Measurements from ENCODE around the gene MAT2A.
"Not testable (repeated sequence)": the region's sequence is repeated elsewhere in the genome, so short reads cannot be mapped to it uniquely, and the experiment has no call there.

The MAT2A gene

DNA sequence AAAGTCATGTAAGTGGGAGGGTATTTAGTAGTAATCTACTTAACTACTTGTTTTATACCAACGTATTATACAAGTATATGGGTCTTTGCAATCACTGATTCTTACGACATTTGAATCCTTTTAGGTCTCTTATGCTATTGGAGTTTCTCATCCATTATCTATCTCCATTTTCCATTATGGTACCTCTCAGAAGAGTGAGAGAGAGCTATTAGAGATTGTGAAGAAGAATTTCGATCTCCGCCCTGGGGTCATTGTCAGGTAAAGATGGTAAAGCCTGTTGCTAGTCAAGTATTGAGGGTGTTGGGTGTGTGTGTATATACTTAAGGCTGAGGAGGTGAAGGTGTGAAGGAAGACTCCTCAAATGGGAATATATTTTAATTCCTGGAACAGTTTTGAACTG, 3.8 kb downstream of the MAT2A start:
- Histone ChIP-seq H3K27me3 (ENCODE audit: control insufficient read depth, insufficient read depth, low read length) (no peaks in the 10 kb centered on the region), H3K9me3 (ENCODE audit: control insufficient read depth, low read length) (no peaks in the 10 kb centered on the region), H3K4me1 (ENCODE audit: control insufficient read depth, insufficient read depth, low read length) (peaks cover 18% of the 10 kb centered on the region), H3K9ac (ENCODE audit: low read length) (no peak overlapping the region), H3K36me3 (ENCODE audit: control insufficient read depth, insufficient read depth, low read length) (peaks cover 18% of the 10 kb centered on the region), H3K4me3 (ENCODE audit: low read length) (no peak overlapping the region)

- not testable (repeated sequence) for H3K9ac ChIP-seq (ENCODE audit: low read length); H3K27me3 ChIP-seq (ENCODE audit: control insufficient read depth, insufficient read depth, low read length); H3K9me3 ChIP-seq (ENCODE audit: control insufficient read depth, low read length); H3K4me3 ChIP-seq (ENCODE audit: low read length)
- H3K36me3 ChIP-seq (ENCODE audit: control insufficient read depth, insufficient read depth, low read length), result peaks cover 18% of the 10 kb centered on the region
- peaks cover 17% of the 10 kb centered on the region for H3K4me1 ChIP-seq (ENCODE audit: control insufficient read depth, insufficient read depth, low read length)
These were observed 5.3 kb downstream of the MAT2A start for GRCh38 chr2:85544254-85544691.

- H3K4me1 ChIP-seq (ENCODE audit: control insufficient read depth, insufficient read depth, low read length), result peaks cover 17% of the 10 kb centered on the region
- H3K9me3 ChIP-seq (ENCODE audit: control insufficient read depth, low read length); H3K27me3 ChIP-seq (ENCODE audit: control insufficient read depth, insufficient read depth, low read length); H3K4me3 ChIP-seq (ENCODE audit: low read length); H3K9ac ChIP-seq (ENCODE audit: low read length): not testable (repeated sequence)
- H3K36me3 ChIP-seq (ENCODE audit: control insufficient read depth, insufficient read depth, low read length), result peaks cover 18% of the 10 kb centered on the region
These were observed 6.2 kb downstream of the MAT2A start for GRCh38 chr2:85544915-85545779.

DNA sequence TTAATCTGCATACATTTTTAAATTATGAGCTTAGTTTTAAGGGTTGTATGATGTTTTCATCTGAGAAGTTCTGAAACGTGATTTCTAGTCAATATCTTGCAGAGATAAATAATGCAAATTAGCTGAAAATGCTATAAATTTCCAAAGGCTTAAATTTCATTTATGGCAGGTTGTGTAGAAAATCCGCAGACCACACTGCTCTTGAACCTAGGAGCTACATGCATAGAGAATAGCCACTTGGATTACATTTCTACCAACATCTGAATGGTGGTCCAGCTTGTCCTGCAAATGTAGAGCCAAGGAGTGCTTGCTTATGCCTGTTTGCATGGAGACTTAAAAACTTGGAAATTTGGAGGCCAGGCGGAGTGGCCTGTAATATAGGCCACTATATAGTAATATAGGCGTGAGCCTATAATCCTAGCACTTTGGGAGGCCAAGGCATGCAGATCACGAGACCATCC, 6.8 kb downstream of the MAT2A start:
- no peak overlapping the region for H3K4me3 ChIP-seq (ENCODE audit: low read length)
- H3K36me3 ChIP-seq (ENCODE audit: control insufficient read depth, insufficient read depth, low read length), result peaks cover 18% of the 10 kb centered on the region
- peaks cover 17% of the 10 kb centered on the region for H3K4me1 ChIP-seq (ENCODE audit: control insufficient read depth, insufficient read depth, low read length)
- H3K27me3 ChIP-seq (ENCODE audit: control insufficient read depth, insufficient read depth, low read length), result no peaks in the 10 kb centered on the region
- no peaks in the 10 kb centered on the region for H3K9me3 ChIP-seq (ENCODE audit: control insufficient read depth, low read length)
- H3K9ac ChIP-seq (ENCODE audit: low read length), result no peak overlapping the region

- H3K9ac ChIP-seq (ENCODE audit: low read length), result no peak overlapping the region
These were observed 8.3 kb downstream of the MAT2A start for GRCh38 chr2:85547089-85547858.

DNA sequence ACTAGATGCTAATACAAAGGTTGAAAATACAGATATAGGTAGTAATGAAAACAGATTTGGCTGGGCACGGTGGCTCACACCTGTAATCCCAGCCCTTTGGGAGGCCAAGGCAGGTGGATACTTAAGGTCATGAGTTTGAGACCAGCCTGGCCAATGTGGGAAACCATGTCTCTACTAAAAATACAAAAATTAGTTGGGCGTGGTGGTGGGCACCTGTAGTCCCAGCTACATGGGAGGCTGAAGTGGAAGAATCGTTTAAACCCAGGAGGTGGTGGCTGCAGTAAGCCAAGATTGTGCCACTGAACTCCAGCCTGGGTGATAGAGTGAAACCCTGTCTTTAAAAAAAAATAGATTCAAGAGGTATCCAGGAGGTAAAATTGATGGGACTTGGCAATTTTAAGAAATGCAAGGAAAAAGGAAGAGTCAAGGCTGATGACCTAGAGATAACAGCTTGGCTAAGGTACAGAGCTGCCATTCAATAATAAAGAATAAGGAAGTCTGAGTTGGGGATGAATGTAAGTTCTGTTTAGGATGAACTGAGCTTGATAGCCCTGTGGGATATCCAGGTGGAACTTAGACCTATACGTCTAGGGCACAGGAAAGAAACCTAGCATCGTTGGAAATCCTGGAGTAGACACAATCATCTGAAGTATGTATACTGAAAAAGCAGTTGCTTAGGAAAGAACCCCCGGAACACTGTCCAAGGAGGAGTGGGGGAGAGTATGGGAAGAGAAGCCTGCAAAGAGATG, 9.1 kb downstream of the MAT2A start:
- H3K9ac ChIP-seq (ENCODE audit: low read length), result no peak overlapping the region
- H3K9me3 ChIP-seq (ENCODE audit: control insufficient read depth, low read length), result no peaks in the 10 kb centered on the region
- no peaks in the 10 kb centered on the region for H3K27me3 ChIP-seq (ENCODE audit: control insufficient read depth, insufficient read depth, low read length)
- H3K36me3 ChIP-seq (ENCODE audit: control insufficient read depth, insufficient read depth, low read length), result peaks cover 15% of the 10 kb centered on the region
- H3K4me3 ChIP-seq (ENCODE audit: low read length), result no peak overlapping the region
- peaks cover 15% of the 10 kb centered on the region for H3K4me1 ChIP-seq (ENCODE audit: control insufficient read depth, insufficient read depth, low read length)

More at GRCh38 chr2:85547089-85547858, 8.3 kb downstream of the MAT2A start:
- Histone ChIP-seq H3K27me3 (ENCODE audit: control insufficient read depth, insufficient read depth, low read length) (no peaks in the 10 kb centered on the region), H3K4me3 (ENCODE audit: low read length) (no peak overlapping the region), H3K36me3 (ENCODE audit: control insufficient read depth, insufficient read depth, low read length) (peaks cover 17% of the 10 kb centered on the region), H3K4me1 (ENCODE audit: control insufficient read depth, insufficient read depth, low read length) (peaks cover 19% of the 10 kb centered on the region), H3K9me3 (ENCODE audit: control insufficient read depth, low read length) (no peaks in the 10 kb centered on the region)

DNA sequence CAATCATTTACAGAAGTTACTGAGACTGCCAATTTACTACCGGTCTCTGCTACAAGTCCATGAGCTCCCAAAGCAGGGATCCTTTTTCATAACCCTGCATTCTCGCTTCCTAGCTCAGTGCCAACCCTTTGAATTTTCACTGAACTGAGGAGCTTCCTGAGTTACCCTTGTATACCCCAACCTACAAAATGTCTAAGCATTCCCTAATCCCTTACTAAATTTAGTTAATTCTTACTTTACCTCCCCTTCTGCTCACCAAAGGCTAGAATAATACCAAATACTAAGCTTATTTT, 9.6 kb downstream of the MAT2A start:
- H3K27me3 ChIP-seq (ENCODE audit: control insufficient read depth, insufficient read depth, low read length), result no peaks in the 10 kb centered on the region
- H3K4me3 ChIP-seq (ENCODE audit: low read length), result no peak overlapping the region
- no peak overlapping the region for H3K9ac ChIP-seq (ENCODE audit: low read length)
- H3K4me1 ChIP-seq (ENCODE audit: control insufficient read depth, insufficient read depth, low read length), result peaks cover 9% of the 10 kb centered on the region
- peaks cover 15% of the 10 kb centered on the region for H3K36me3 ChIP-seq (ENCODE audit: control insufficient read depth, insufficient read depth, low read length)
- no peaks in the 10 kb centered on the region for H3K9me3 ChIP-seq (ENCODE audit: control insufficient read depth, low read length)

DNA sequence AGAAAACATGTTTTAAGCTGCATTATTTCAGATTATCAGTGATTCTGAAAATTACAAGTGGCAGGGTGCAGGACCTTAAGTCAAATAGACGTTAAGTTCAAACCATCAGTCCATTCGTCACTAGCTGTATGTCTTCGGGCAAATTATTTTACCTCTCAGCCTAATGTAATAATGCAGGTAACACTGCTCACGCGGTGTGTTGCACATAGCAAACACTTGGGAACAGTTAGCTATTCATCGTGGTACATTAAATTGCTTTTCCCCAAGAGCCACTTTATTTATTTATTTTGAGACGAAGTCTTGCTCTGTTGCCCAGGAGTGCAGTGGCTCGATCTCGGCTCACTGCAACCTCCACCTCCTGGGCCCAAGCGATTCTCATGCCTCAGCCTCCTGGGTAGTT, 10.1 kb downstream of the MAT2A start:
- Histone ChIP-seq H3K9me3 (ENCODE audit: control insufficient read depth, low read length) (no peaks in the 10 kb centered on the region), H3K4me3 (ENCODE audit: low read length) (no peak overlapping the region), H3K9ac (ENCODE audit: low read length) (no peak overlapping the region), H3K36me3 (ENCODE audit: control insufficient read depth, insufficient read depth, low read length) (peaks cover 17% of the 10 kb centered on the region), H3K4me1 (ENCODE audit: control insufficient read depth, insufficient read depth, low read length) (peaks cover 9% of the 10 kb centered on the region), H3K27me3 (ENCODE audit: control insufficient read depth, insufficient read depth, low read length) (no peaks in the 10 kb centered on the region)

DNA sequence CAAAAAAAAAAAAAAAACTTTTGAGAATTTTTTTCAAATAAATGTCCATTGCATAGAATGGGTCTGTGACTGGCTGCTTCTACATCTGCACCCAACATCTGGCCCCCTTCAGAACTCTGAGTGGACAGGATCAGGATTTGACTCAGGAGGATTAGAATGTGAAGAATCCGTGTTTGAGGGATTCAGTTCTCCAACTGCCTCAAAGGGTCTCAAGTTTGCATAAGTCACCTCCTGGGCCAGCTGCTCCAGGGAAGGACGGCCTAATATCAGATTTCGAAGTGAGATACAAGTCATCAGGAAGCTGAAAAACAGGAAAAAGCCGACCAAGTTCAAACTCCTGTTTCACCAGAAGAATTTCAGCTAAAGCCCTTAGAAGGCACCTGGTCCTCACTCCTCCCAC, 10.9 kb downstream of the MAT2A start:
- no peaks in the 10 kb centered on the region for H3K27me3 ChIP-seq (ENCODE audit: control insufficient read depth, insufficient read depth, low read length)
- H3K4me3 ChIP-seq (ENCODE audit: low read length), result no peak overlapping the region
- no peak overlapping the region for H3K9ac ChIP-seq (ENCODE audit: low read length)
- H3K4me1 ChIP-seq (ENCODE audit: control insufficient read depth, insufficient read depth, low read length), result peaks cover 9% of the 10 kb centered on the region
- peaks cover 19% of the 10 kb centered on the region for H3K36me3 ChIP-seq (ENCODE audit: control insufficient read depth, insufficient read depth, low read length)
- H3K9me3 ChIP-seq (ENCODE audit: control insufficient read depth, low read length), result no peaks in the 10 kb centered on the region

DNA sequence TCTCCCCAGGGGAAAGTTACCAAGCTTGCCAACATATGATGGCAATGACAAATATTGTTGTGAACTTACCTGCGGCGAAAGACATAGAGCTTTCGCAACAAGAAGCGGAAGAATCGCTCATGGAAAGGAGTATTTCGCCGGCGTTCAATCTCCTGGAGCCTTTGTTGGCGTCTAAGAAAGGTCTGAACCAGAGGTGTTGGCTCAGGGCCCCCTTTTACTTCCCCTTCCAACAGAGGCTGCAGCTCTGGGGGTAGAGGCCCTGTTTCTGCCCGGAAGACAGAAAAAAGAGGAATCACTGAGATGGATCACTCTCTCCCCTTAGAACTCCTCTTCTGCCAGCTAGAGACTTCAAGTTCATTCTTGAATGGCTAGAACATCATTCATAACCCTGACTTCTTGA, 11.5 kb downstream of the MAT2A start:
- Histone ChIP-seq H3K9me3 (ENCODE audit: control insufficient read depth, low read length) (no peaks in the 10 kb centered on the region), H3K9ac (ENCODE audit: low read length) (no peak overlapping the region), H3K36me3 (ENCODE audit: control insufficient read depth, insufficient read depth, low read length) (peaks cover 16% of the 10 kb centered on the region), H3K27me3 (ENCODE audit: control insufficient read depth, insufficient read depth, low read length) (no peaks in the 10 kb centered on the region), H3K4me1 (ENCODE audit: control insufficient read depth, insufficient read depth, low read length) (peaks cover 9% of the 10 kb centered on the region), H3K4me3 (ENCODE audit: low read length) (no peak overlapping the region)

- peaks cover 17% of the 10 kb centered on the region for H3K36me3 ChIP-seq (ENCODE audit: control insufficient read depth, insufficient read depth, low read length)
- H3K9ac ChIP-seq (ENCODE audit: low read length), result no peak overlapping the region
- H3K27me3 ChIP-seq (ENCODE audit: control insufficient read depth, insufficient read depth, low read length), result no peaks in the 10 kb centered on the region
These were observed 13.0 kb downstream of the MAT2A start for GRCh38 chr2:85551698-85552678.

More at GRCh38 chr2:85551698-85552678, 13.0 kb downstream of the MAT2A start:
- peaks cover 9% of the 10 kb centered on the region for H3K4me1 ChIP-seq (ENCODE audit: control insufficient read depth, insufficient read depth, low read length)
- no peaks in the 10 kb centered on the region for H3K9me3 ChIP-seq (ENCODE audit: control insufficient read depth, low read length)
- H3K4me3 ChIP-seq (ENCODE audit: low read length), result no peak overlapping the region

Data from mucosa of stomach (tissue), 1 donor.